ENCODE measurements around the gene VPS54. TPM values are rescaled to one million over a fixed set of nuclear protein-coding genes. Genes with fewer than 3 reads are reported as not detected.

VPS54 gene
- polyA plus RNA-seq (ENCODE audit: insufficient read length in 12 of 12) = 10 to 100 TPM in 11 of 12 donors, not detected in 1; 20.0 to 33.5 (median 28.1) TPM
- long read RNA-seq, donor 1, partial matches to known transcripts = 16 of 16 reads
- long read RNA-seq, donor 1, other reads (novel, unspliced or antisense) = 0 of 16 reads
- long read RNA-seq, donor 2, full-length matches to known transcripts = 3 of 9 reads
- long read RNA-seq, donor 2, partial matches to known transcripts = 6 of 9 reads
- long read RNA-seq, donor 2, other reads (novel, unspliced or antisense) = 0 of 9 reads
- long read RNA-seq, donor 3, partial matches to known transcripts = 0 of 1 reads
- long read RNA-seq, donor 3, other reads (novel, unspliced or antisense) = 0 of 1 reads
- long read RNA-seq, donor 4, partial matches to known transcripts = 0 of 1 reads
- long read RNA-seq, donor 4, other reads (novel, unspliced or antisense) = 0 of 1 reads
- long read RNA-seq, donor 5, full-length matches to known transcripts = 2 of 8 reads
- long read RNA-seq, donor 5, partial matches to known transcripts = 6 of 8 reads
- long read RNA-seq, donor 5, other reads (novel, unspliced or antisense) = 0 of 8 reads
- long read RNA-seq, donor 6, partial matches to known transcripts = 0 of 2 reads
- long read RNA-seq, donor 6, other reads (novel, unspliced or antisense) = 0 of 2 reads
- long read RNA-seq, donor 7 = 0 reads
- long read RNA-seq, donor 8, full-length matches to known transcripts = 1 of 1 reads
- long read RNA-seq, donor 8, partial matches to known transcripts = 0 of 1 reads
- long read RNA-seq, donor 8, other reads (novel, unspliced or antisense) = 0 of 1 reads
- long read RNA-seq, donor 9 = 0 reads
- long read RNA-seq, donor 10, full-length matches to known transcripts = 1 of 1 reads
- long read RNA-seq, donor 10, partial matches to known transcripts = 0 of 1 reads
- long read RNA-seq, donor 10, other reads (novel, unspliced or antisense) = 0 of 1 reads
- long read RNA-seq, donor 11, partial matches to known transcripts = 0 of 1 reads
- long read RNA-seq, donor 11, other reads (novel, unspliced or antisense) = 0 of 1 reads

- DNase-seq = peak; percentile 68
These were observed at the start of gene VPS54 for GRCh38 chr2:64019083-64019974. Gene VPS54 (minus strand): TSS chr2:64019428. CDS start chr2:63983999, 35,429 bp downstream.

GRCh38 chr2:64067326-64067725 lies 48.1 kb upstream of the VPS54 start:
- DNase-seq = no peak

GRCh38 chr2:64065516-64065915 lies 46.3 kb upstream of the VPS54 start:
- no peak for DNase-seq

- no peak for DNase-seq
These were observed 44.7 kb upstream of the VPS54 start for GRCh38 chr2:64063924-64064331.

- no peak for DNase-seq
These were observed 44.2 kb upstream of the VPS54 start for GRCh38 chr2:64063454-64063853.

GRCh38 chr2:64062840-64063239 lies 43.6 kb upstream of the VPS54 start:
- DNase-seq = no peak

- DNase-seq = no peak
These were observed 40.0 kb upstream of the VPS54 start for GRCh38 chr2:64059270-64059669.

- DNase-seq = no peak
These were observed 36.8 kb upstream of the VPS54 start for GRCh38 chr2:64056021-64056420.

- DNase-seq = no peak
These were observed 35.1 kb upstream of the VPS54 start for GRCh38 chr2:64054161-64054915.

- no peak for DNase-seq
These were observed 33.4 kb upstream of the VPS54 start for GRCh38 chr2:64052463-64053241.

- DNase-seq = peak; percentile 66
These were observed 30.5 kb upstream of the VPS54 start for GRCh38 chr2:64049633-64050220.

- no peak for DNase-seq
These were observed 26.7 kb upstream of the VPS54 start for GRCh38 chr2:64045938-64046337.

GRCh38 chr2:64040161-64040560 lies 20.9 kb upstream of the VPS54 start:
- no peak for DNase-seq

- DNase-seq = no peak
These were observed 16.9 kb upstream of the VPS54 start for GRCh38 chr2:64036034-64036705.

GRCh38 chr2:64035072-64035942 lies 16.1 kb upstream of the VPS54 start:
- peak; percentile 17 for DNase-seq

- no peak for DNase-seq
These were observed 10.0 kb upstream of the VPS54 start for GRCh38 chr2:64029116-64029665.

GRCh38 chr2:64025741-64026140 lies 6.5 kb upstream of the VPS54 start:
- DNase-seq = no peak

All from muscle of arm (tissue), 14 donors.